ENCODE data around the gene FBXL16.
"Not testable (repeated sequence)": the region's sequence is repeated elsewhere in the genome, so short reads cannot be mapped to it uniquely, and the experiment has no call there.

Gene FBXL16

GRCh38 chr16:705431-706188, at the start of gene FBXL16:
Gene FBXL16, minus strand, starts transcription at chr16:705801. Its CDS starts 8,396 bp downstream, at chr16:697405.
- DNase-seq: no peak

GRCh38 chr16:754656-755055, 49.1 kb upstream of the FBXL16 start:
- no peak for DNase-seq

DNA sequence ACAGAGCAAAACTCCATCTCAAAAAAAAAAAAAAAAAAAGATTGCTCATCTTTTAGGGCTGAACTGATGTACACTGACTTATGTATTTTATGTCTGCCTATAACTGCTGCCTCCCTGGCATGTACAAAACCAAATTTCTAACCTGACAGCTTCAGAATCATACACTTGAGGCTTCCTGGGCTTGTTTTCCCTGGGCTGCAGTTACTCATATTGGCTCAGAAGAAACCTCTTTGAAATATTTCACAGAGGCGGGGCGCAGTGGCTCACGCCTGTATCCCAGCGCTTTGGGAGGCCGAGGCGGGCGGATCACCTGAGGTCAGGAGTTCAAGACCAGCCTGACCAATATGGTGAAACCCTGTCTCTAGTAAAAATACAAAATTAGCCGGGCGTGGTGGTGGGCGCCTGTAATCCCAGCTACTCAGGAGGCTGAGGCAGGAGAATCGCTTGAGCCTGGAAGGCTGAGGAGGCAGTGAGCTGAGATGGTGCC, 48.6 kb upstream of the FBXL16 start:
- DNase-seq: not testable (repeated sequence)

- DNase-seq: no peak
Observed at GRCh38 chr16:752007-752312, 46.4 kb upstream of the FBXL16 start.

DNA sequence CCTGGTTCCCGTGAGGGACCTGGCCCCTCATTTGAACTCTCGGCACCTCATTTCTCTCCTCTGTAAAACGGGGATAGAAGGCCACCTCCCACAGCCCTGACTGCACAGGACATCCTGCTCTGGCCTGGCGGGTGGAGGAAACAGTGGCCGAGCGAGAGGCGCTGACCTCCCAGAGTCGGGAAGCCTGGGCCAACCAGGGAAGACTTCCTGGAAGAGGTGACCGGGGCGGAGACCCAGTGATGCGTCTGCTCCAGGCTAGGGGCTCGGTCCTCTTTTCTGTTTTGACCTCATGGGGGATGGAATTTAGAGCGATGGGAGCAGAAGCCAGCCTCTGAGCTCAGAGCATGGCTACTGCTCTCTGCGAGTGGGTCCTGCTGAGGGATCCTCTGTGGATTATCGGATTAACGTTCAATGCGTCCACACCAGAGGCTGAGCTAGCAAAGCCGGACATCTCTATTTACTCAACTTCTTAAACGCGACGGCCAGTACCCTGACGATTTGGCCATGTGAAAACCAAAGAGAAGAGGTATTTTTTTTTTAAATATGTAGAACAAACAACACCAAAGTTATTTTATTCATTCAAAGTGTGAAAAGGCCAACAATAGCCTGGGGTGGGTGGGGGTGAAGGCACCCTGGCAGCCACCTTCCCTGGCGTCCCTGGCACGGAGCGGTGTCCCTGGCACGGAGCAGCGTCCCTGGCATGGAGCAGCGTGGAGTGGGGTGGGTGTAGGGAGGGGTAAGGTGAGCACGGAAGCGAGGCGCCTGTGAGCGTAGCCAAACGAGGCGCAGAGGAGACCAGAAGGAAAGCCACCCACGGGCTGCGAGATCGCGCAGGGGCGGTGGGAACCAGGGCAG, 45.8 kb upstream of the FBXL16 start:
- DNase-seq: no peak

- no peak for DNase-seq
Observed at GRCh38 chr16:750485-750884, 44.9 kb upstream of the FBXL16 start.

DNA sequence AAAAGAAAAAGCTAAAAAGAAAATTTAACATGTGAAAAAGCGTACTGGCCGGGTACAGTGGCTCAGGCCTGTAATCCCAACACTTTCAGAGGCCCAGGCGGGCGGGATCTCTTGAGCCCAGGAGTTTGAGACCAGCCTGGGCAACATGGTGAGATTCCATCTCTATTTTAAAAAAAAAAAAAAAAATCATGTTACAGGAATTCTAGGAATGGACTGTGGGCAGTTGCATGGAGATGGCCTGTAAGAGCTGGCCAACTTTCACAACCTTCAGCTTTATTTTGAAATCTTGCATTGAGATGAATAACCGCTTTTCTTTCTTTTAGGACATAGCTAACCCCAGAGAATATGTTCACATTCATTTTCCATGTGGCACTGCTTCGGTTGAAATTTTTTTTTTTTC, 43.4 kb upstream of the FBXL16 start:
- no peak for DNase-seq

DNA sequence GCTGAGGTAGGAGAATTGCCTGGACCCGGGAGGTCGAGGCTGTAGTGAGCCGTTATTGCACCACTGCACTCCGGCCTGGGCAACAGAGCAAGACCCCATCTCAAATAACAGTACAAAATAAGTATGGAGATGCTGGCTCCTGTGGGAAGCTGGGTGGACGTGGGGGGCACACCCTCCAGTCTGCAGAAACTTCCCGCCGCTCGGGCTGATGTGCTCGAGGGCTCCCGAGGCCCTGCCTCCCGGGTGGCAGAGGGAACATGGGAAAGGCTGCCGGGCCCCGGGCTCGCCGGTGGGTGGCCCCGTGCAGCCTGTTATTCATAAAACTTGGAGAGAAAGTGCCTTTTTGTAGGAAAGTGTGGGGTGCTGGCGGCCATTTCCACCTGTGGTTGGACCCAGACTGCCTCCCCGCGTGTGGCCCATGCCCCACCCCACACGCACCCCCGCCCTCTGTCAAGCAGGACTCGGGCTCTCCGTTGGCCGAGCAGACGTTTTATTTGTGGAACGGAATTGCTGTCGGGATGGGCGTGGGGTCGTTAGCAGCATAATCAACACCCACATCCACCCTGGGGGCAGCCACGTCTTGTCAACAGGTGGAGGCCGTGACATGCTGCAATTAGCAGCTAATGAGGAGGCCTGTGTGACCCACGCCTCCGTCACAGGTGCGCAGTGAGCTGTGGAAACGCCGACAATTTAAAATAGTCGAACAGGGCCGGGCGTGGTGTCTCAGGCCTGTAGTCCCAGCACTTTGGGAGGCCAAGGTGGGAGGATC, 42.6 kb upstream of the FBXL16 start:
- DNase-seq: no peak

DNA sequence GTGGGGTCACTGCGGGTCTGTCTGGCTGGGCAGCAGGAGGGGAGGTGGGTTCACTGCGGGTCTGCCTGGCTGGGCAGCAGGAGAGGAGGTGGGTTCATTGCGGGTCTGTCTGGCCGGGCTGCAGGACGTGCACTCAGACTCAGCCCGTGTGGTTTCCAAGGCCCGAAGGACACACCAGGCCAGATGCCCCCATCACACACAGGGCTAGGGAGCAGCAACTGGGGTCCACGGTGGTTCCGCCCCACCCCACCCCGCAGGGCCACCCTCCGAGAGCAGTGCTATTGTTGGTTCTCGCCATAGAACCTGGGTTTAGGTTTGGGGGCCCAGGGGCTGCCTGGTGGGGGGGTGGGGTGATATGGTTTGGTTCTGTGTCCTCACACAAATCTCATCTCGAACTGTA, 41.0 kb upstream of the FBXL16 start:
- no peak for DNase-seq

DNA sequence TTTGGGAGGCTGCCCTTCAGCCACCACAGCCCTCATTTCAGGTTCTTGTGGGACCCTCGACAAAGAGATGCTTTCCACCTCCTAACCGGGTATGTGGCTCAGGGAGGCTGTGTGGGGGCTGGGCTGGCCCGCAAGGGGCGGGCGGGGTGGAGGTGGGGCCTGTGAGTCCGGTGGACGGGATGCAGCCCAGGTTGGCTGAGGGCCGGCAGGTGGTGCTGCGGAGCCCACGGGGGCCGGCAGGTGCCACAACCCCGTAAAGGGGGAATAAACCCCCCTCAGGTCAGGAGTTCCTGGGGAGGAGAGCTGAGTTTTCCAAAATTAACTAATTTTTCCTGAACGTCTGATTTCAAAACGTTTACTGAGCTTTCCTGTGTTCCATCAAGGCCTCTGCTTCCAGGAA, 40.1 kb upstream of the FBXL16 start:
- DNase-seq: no peak

- DNase-seq: no peak
Observed at GRCh38 chr16:743794-744500, 38.3 kb upstream of the FBXL16 start.

GRCh38 chr16:742894-743293, 37.3 kb upstream of the FBXL16 start:
- DNase-seq: not testable (repeated sequence)

DNA sequence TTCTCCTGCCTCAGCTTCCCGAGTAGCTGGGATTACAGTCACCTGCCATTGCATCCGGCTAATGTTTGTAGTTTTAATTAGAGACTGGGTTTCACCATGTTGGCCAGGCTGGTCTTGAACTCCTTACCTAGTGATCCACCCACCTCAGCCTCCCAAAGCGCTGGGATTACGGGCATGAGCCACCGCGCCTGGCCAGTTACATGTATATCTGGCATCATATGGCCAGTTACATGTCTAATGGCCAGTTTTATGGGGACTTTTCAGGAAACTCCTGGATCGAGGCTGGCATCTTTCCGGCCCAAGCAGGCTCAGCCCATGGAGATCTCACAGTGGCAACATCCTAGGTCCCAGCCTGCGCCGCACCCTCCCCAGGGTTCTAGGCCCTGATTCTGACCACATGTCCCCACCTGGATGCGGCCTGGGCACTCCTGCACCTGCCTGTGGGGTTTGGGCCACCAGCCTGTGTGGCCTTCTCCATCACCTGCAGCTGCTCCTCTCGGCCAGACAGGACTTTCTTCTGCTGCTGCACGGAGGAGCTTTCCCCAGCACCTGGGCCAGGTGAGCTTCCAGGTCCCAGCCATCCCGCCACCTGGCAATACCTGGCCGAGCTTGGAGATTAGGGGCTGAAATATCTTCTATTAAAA, 36.5 kb upstream of the FBXL16 start:
- no peak for DNase-seq

DNA sequence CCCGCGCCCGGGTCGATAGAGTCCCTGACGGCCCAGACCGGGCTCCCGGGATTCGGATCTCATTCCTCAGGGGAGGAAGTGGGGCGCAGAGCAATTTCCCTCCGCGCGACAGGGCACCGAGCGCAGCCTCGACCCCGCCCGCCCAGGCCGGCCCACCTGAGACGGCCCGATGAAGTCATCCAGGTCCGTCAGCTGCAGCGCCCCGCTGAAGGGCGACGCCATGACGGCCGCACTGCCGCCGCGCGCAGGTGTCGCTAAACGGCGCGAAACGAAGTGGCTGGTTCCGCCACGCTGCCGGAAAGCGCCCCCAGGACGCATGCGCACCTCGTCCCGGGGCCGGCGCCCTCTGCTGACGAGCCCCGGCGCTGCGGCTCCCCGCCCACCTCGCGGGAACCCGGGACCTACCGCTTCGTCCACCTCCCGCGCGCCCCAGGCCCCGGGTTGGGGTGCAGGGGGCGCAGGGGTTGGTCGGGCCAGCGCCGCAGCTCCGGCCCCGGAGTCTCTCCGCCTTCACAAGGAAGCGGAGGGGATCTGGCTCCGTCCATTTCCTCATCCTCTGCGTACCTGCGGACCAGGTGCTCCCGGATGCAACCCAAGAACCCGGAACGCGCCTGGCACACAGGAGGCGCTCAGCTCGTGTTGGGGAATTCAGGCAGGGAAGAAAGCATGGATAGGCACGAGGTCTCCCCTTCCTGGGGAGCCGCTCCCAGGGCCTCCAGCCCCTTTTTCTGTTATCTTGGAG, 35.3 kb upstream of the FBXL16 start, which contains the start of gene CIAO3:
CIAO3 (minus strand) TSS at position 234 of the 742 bp plus-strand sequence; CDS start at position 222, 12 bp downstream.
- peak; percentile 47 for DNase-seq

- DNase-seq: no peak
Observed at GRCh38 chr16:740459-740763, 34.8 kb upstream of the FBXL16 start.

DNA sequence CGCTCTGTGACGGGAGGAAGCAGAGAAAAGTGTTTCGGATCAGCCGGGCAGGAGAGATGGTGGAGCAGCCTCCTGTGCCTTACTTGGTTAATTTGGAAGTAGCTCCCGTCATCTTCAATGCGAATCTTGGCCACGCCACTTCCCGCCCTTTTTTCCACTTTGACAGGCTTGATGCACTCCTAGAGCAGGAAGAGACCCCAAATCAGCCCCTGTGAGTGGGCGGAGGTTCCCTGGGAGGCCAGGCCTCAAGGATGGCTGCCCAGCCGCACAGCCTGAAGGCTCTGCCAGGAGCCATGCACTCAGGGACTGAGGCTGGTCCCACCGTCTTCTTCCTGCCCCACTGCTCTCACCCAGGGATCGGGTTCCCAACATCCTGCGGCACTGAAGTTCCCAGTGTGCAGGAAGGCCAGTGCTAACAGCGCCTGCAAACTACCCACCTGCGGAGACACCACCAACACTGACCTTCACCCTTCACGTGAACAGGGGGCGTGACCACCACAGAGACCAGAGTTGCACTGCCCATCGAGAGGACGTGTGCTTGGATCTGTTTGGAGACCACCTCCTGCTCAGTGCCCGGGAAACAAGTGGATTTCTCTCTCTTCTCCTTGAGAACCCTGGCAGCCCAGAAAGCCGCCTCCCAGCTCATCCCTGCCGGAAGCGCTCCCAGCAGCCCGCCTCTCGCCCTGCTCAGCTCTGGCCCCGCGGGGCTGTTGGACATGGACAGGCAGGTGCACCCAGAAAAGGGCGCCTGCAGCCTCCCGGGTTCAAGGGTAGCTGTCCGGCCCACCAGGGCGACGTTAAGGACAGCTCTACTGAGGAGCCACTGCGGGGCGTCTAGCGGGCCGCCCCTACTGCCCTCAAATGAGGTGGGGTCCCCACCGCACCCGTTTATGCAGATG, 34.2 kb upstream of the FBXL16 start:
- DNase-seq: no peak

DNA sequence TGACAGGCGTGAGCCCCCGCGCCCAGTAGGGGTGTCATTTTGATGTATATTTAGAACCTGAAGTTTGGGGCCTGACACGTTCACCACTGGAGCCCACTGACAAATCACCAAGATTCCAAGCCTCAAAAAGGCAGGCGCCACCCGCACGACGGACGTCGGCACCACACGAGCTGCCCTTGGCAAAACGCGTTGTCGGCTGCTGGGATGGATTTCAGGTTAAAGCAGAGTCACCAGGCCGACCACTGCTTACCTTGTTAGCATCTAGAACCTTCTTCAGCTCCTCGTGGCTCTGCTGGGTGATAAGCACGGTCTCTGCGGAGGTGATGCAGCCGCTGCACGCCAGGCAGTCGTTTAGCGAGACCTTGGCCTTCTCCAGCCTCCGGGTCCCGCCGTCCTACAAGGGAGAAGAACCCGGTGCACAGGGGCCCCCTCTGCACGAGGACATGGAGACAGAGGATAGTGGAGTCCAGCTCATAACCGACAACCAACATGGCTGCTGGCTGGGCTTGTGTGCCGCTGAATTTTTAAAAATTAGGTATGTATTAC, 31.4 kb upstream of the FBXL16 start:
- no peak for DNase-seq

DNA sequence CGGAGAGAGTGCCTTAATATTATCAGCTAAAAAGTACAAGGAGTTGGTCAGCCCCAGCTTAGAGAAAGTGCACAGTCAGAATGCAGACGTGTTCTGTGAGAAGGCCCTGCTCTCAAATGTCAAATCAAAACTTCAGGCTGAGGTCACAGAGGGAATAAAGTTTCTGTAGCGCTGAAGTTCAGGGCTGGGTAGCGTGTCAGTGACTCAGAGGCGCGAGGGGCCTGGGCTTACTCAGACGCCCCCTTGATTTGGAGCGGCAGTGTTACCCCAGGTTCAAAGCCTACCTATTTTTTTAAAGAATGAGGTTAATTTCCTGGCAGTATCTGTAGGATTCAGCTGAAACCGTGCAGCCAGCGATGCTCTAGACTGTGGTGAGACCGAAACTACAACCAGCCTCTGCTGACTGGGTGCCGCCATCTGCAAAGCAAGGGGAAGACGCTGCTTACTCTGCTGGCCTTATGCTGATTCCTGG, 30.4 kb upstream of the FBXL16 start:
- no peak for DNase-seq

DNA sequence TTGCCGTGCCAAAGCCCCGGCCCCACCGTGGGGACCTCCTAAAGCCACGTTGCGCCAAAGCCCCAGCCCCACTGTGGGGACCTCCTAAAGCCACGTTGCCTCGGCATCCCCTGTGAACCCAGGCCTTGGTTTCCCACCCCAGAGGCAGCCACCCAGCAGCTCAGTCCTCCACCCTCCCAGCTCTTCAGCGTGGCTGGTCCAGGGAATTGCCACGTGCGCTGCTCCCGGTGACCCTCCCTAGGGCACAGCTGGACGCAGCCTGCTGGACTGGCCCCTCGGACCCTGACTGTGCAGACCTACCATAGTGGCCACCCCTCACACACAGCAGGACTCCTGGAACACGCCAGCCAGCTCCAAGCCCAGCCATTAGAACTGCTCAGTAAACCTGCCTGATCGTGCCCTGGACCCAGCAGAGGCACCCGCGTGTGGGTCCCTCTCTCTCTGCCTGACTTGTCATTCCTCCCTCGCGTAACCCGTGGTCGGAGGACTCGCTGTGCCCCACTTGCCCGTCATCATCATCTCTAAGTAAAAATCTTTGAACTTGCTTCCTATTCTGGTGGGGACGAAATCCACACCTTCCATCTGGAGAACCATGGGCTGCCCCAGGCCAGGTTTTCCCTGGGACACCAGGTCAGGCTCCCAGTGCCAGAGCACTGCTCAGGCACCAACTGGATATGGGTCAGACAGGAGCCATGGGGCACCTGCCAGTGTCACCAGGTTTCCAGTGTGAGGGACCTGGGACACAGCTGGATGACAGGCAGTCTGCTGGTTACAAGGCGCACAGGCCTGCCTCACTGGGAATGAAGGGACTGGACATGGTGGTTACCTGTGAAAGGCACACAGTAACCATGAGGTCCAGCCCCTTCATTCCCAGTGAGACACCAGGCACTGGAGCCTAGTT, 29.6 kb upstream of the FBXL16 start:
- no peak for DNase-seq

Measured in NCI-H2081 treated with DMSO at 0.1 percent for 48 hours (cell line).